ENCODE data around the gene PRDM12.

The PRDM12 gene

GRCh38 chr9:130710822-130711352, 46.5 kb downstream of the PRDM12 start:
- H3K9ac ChIP-seq (ENCODE audit: low read length): no peak overlapping the region

GRCh38 chr9:130711469-130711868, 47.1 kb downstream of the PRDM12 start:
- peaks cover 27% of the 10 kb centered on the region for H3K79me2 ChIP-seq (ENCODE audit: insufficient read depth, low read length)
- H3K4me1 ChIP-seq (ENCODE audit: insufficient read depth, low read length, severe bottlenecking): peaks cover 29% of the 10 kb centered on the region
- H2AFZ ChIP-seq (ENCODE audit: low read length): no peak overlapping the region
- H3K27me3 ChIP-seq (ENCODE audit: insufficient read depth, low read length): no peaks in the 10 kb centered on the region
- peaks cover 10% of the 10 kb centered on the region for H3F3A ChIP-seq (ENCODE audit: insufficient read depth, low read length)
- H3K36me3 ChIP-seq (ENCODE audit: insufficient read depth, low read length): no peaks in the 10 kb centered on the region
- no peak overlapping the region for H3K9ac ChIP-seq (ENCODE audit: low read length)
- no peak overlapping the region for H3K4me2 ChIP-seq (ENCODE audit: low read length)
- no peak overlapping the region for H3K27ac ChIP-seq (ENCODE audit: low read depth, low read length, poor library complexity, severe bottlenecking)
- H3K9me3 ChIP-seq (ENCODE audit: low read length): no peaks in the 10 kb centered on the region
- no peaks in the 10 kb centered on the region for H3K9me2 ChIP-seq (ENCODE audit: low read depth, low read length)
- no peaks in the 10 kb centered on the region for H4K20me1 ChIP-seq (ENCODE audit: insufficient read depth, low read length)
- H3K4me3 ChIP-seq (ENCODE audit: low read depth, low read length, poor library complexity, severe bottlenecking): no peak overlapping the region
- no peak for TF ChIP-seq CTCF (IDR thresholded peaks at IDR 0.05; ENCODE audit: low read length)
- TF ChIP-seq EZH2 (IDR thresholded peaks at IDR 0.05; ENCODE audit: borderline replicate concordance, low read length): no peak

More at GRCh38 chr9:130710822-130711352, 46.5 kb downstream of the PRDM12 start:
- H3K27ac ChIP-seq (ENCODE audit: low read depth, low read length, poor library complexity, severe bottlenecking): no peak overlapping the region
- no peaks in the 10 kb centered on the region for H3K9me2 ChIP-seq (ENCODE audit: low read depth, low read length)
- H3F3A ChIP-seq (ENCODE audit: insufficient read depth, low read length): peaks cover 10% of the 10 kb centered on the region
- H2AFZ ChIP-seq (ENCODE audit: low read length): no peak overlapping the region
- peaks cover 26% of the 10 kb centered on the region for H3K79me2 ChIP-seq (ENCODE audit: insufficient read depth, low read length)
- H3K4me1 ChIP-seq (ENCODE audit: insufficient read depth, low read length, severe bottlenecking): peaks cover 25% of the 10 kb centered on the region
- H3K9me3 ChIP-seq (ENCODE audit: low read length): no peaks in the 10 kb centered on the region
- H3K27me3 ChIP-seq (ENCODE audit: insufficient read depth, low read length): no peaks in the 10 kb centered on the region
- H4K20me1 ChIP-seq (ENCODE audit: insufficient read depth, low read length): no peaks in the 10 kb centered on the region
- H3K4me3 ChIP-seq (ENCODE audit: low read depth, low read length, poor library complexity, severe bottlenecking): no peak overlapping the region
- H3K4me2 ChIP-seq (ENCODE audit: low read length): no peak overlapping the region
- no peaks in the 10 kb centered on the region for H3K36me3 ChIP-seq (ENCODE audit: insufficient read depth, low read length)
- TF ChIP-seq CTCF (IDR thresholded peaks at IDR 0.05; ENCODE audit: low read length) (no peak), EZH2 (IDR thresholded peaks at IDR 0.05; ENCODE audit: borderline replicate concordance, low read length) (no peak)

- Histone ChIP-seq H3K4me2 (ENCODE audit: low read length) (peak overlapping the region; percentile 96), H3K4me1 (ENCODE audit: insufficient read depth, low read length, severe bottlenecking) (peaks cover 29% of the 10 kb centered on the region), H3K4me3 (ENCODE audit: low read depth, low read length, poor library complexity, severe bottlenecking) (peak overlapping the region; percentile 79), H3K27me3 (ENCODE audit: insufficient read depth, low read length) (no peaks in the 10 kb centered on the region), H2AFZ (ENCODE audit: low read length) (no peak overlapping the region), H3K36me3 (ENCODE audit: insufficient read depth, low read length) (no peaks in the 10 kb centered on the region), H3F3A (ENCODE audit: insufficient read depth, low read length) (peaks cover 4% of the 10 kb centered on the region; the same call in 1 of the 2 replicates), H3K9me2 (ENCODE audit: low read depth, low read length) (no peaks in the 10 kb centered on the region), H4K20me1 (ENCODE audit: insufficient read depth, low read length) (no peaks in the 10 kb centered on the region), H3K27ac (ENCODE audit: low read depth, low read length, poor library complexity, severe bottlenecking) (peak overlapping the region; percentile 62), H3K79me2 (ENCODE audit: insufficient read depth, low read length) (peaks cover 27% of the 10 kb centered on the region), H3K9ac (ENCODE audit: low read length) (peak overlapping the region; percentile 81), H3K9me3 (ENCODE audit: low read length) (no peaks in the 10 kb centered on the region)
- TF ChIP-seq CTCF (IDR thresholded peaks at IDR 0.05; ENCODE audit: low read length) (no peak), EZH2 (IDR thresholded peaks at IDR 0.05; ENCODE audit: borderline replicate concordance, low read length) (no peak)
These were observed 48.3 kb downstream of the PRDM12 start for GRCh38 chr9:130712564-130713285.

Data from OCI-LY1 (cell line).